GM23248 (cell line): ENCODE measurements around the gene PDE1A. TPM values are rescaled to one million over a fixed set of nuclear protein-coding genes. Genes with fewer than 3 reads are reported as not detected.
A peak's percentile ranks its signal among the peaks of the same experiment; 100 is the strongest.

Source experiments
- DNase-seq: peaks from one replicate; pipeline ENCODE4 v3.0.0-alpha.2; 2015
- H2AFZ ChIP-seq: fragments of 200-600 bp; sonication (generic); 2 replicates; pipeline ENCODE4 v1.6.1; 2016; ENCODE audit warnings: antibody characterized with exemption
- H3F3A ChIP-seq: fragments of 200-600 bp; sonication (generic); 2 replicates; pipeline ENCODE4 v1.6.1; 2016; ENCODE audit warnings: mild to moderate bottlenecking, antibody characterized with exemption, mixed run types; ENCODE audit not compliant: insufficient read depth
- H3K27ac ChIP-seq: fragments of 200-600 bp; sonication (generic); 2 replicates; pipeline ENCODE4 v1.5.1; 2016; ENCODE audit warnings: mild to moderate bottlenecking
- H3K27me3 ChIP-seq: fragments of 200-600 bp; sonication (generic); replicated peaks from 2 replicates; pipeline ENCODE4 v1.6.1; 2016; ENCODE audit warnings: mild to moderate bottlenecking; ENCODE audit not compliant: insufficient read depth
- H3K36me3 ChIP-seq: fragments of 200-600 bp; sonication (generic); 2 replicates; pipeline ENCODE4 v1.6.1; 2016; ENCODE audit warnings: low read depth, mild to moderate bottlenecking
- H3K4me1 ChIP-seq: fragments of 200-600 bp; sonication (generic); 2 replicates; pipeline ENCODE4 v1.6.1; 2016; ENCODE audit warnings: mild to moderate bottlenecking; ENCODE audit not compliant: insufficient read depth
- H3K4me2 ChIP-seq: fragments of 200-600 bp; sonication (generic); one replicate; pipeline ENCODE4 v1.6.1; 2016; ENCODE audit warnings: mild to moderate bottlenecking; ENCODE audit not compliant: unreplicated experiment
- H3K4me3 ChIP-seq: fragments of 200-600 bp; sonication (generic); 2 replicates; pipeline ENCODE4 v1.5.1; 2016; ENCODE audit warnings: mild to moderate bottlenecking
- H3K79me2 ChIP-seq: fragments of 200-600 bp; sonication (generic); 2 replicates; pipeline ENCODE4 v1.6.1; 2016; ENCODE audit warnings: mild to moderate bottlenecking; ENCODE audit not compliant: insufficient read depth
- H3K9ac ChIP-seq: fragments of 200-600 bp; sonication (generic); 2 replicates; pipeline ENCODE4 v1.6.1; 2016; ENCODE audit warnings: mild to moderate bottlenecking
- H3K9me2 ChIP-seq: fragments of 200-600 bp; sonication (generic); 2 replicates; pipeline ENCODE4 v1.6.1; 2016; ENCODE audit warnings: mixed run types, mild to moderate bottlenecking, moderate library complexity; ENCODE audit not compliant: insufficient read depth
- H3K9me3 ChIP-seq: fragments of 200-600 bp; sonication (generic); one replicate; pipeline ENCODE4 v1.6.1; 2017; ENCODE audit warnings: low read depth
- H4K20me1 ChIP-seq: fragments of 200-600 bp; sonication (generic); 2 replicates; pipeline ENCODE4 v1.6.0; 2016; ENCODE audit not compliant: insufficient read depth
- EZH2 ChIP-seq: fragments of 200-600 bp; sonication (generic); IDR thresholded peaks from 2 replicates; pipeline ENCODE4 v1.6.1; 2018; ENCODE audit warnings: antibody characterized with exemption, mild to moderate bottlenecking; ENCODE audit not compliant: insufficient read depth, poor library complexity, severe bottlenecking
- EZH2phosphoT487 ChIP-seq: fragments of 200-600 bp; sonication (generic); IDR thresholded peaks from 2 replicates; pipeline ENCODE4 v1.6.1; 2018; ENCODE audit warnings: antibody characterized with exemption, moderate library complexity, mild to moderate bottlenecking, low read depth; ENCODE audit not compliant: insufficient read depth
- WGBS, 2 experiments: methylation state at CpG; one replicate each; pipeline ENCODE4 v1.1.6; 2015 to 2017; ENCODE audit warnings: low lambda C conversion rate in 2 of 2, low coverage in 1 of 2; ENCODE audit errors: missing lambda C conversion rate in 2 of 2; 5-methylcytosine and 5-hydroxymethylcytosine counted together
- in situ Hi-C: fragments of 300-500 bp; cut with MboI; formaldehyde crosslinking; loops from 2 replicates; pipeline ENCODE4 v1.15.0; 2020
- polyA plus RNA-seq: library from polyadenylated mRNA; unstranded; fragments of >200 nt; fragmentation: Nextera tagmentation; extraction: Ambion mirVana; gene quantifications from 2 replicates; pipeline ENCODE4 v1.2.1, GENCODE V29; 2016
- total RNA-seq: library from RNA; depleted of rRNA; stranded (reverse); fragments of >200 nt; shearing (Covaris generic); gene quantifications from 2 replicates; pipeline ENCODE4 v1.2.3, GENCODE V29; 2014

The PDE1A gene
- total and polyA plus RNA-seq, 2 experiments from 2014 or later = 1.0 to 1.9 TPM

GRCh38 chr2:182116774-182117173 is 310.1 kb downstream of the PDE1A start:
- Histone ChIP-seq H3K4me2 (no peak overlapping the region), H3K9ac (no peak overlapping the region), H3K27me3 (0 out of 2 replicates have a peak, but pooled peaks cover 6% of the 10 kb centered on the region), H2AFZ (no peak overlapping the region), H3K79me2 (no peaks in the 10 kb centered on the region), H3K27ac (no peak overlapping the region), H3K9me3 (no peaks in the 10 kb centered on the region), H4K20me1 (no peaks in the 10 kb centered on the region), H3K36me3 (no peaks in the 10 kb centered on the region), H3K4me3 (no peak overlapping the region), H3K4me1 (no peaks in the 10 kb centered on the region), H3F3A (no peaks in the 10 kb centered on the region), H3K9me2 (no peaks in the 10 kb centered on the region)
- TF ChIP-seq EZH2 (no peak), EZH2phosphoT487 (no peak)
- in situ Hi-C loops = no loop called here
- DNase-seq = no peak
- WGBS, 2 experiments = 91% methylated on average over 2 of the region's 2 CpGs

- H3K9ac ChIP-seq = no peak overlapping the region
- TF ChIP-seq EZH2 (no peak), EZH2phosphoT487 (no peak)
- in situ Hi-C loops = no loop called here
Observed at GRCh38 chr2:182115258-182115657, 311.6 kb downstream of the PDE1A start.

GRCh38 chr2:182113334-182113733 is 313.5 kb downstream of the PDE1A start:
- H3K9me3 ChIP-seq = no peaks in the 10 kb centered on the region
- H3K79me2 ChIP-seq = no peaks in the 10 kb centered on the region
- 0 out of 2 replicates have a peak, but pooled peaks cover 6% of the 10 kb centered on the region for H3K27me3 ChIP-seq
- no peaks in the 10 kb centered on the region for H3F3A ChIP-seq
- DNase-seq = no peak
- TF ChIP-seq EZH2phosphoT487 = no peak
- TF ChIP-seq EZH2 = no peak
- H3K4me1 ChIP-seq = no peaks in the 10 kb centered on the region
- H3K36me3 ChIP-seq = no peaks in the 10 kb centered on the region
- H3K27ac ChIP-seq = no peak overlapping the region
- no peaks in the 10 kb centered on the region for H3K9me2 ChIP-seq
- no peak overlapping the region for H2AFZ ChIP-seq
- H3K9ac ChIP-seq = no peak overlapping the region
- no peak overlapping the region for H3K4me3 ChIP-seq
- no peaks in the 10 kb centered on the region for H4K20me1 ChIP-seq
- 36 to 45% methylated on average over 3 of the region's 3 CpGs for WGBS, 2 experiments
- H3K4me2 ChIP-seq = no peak overlapping the region
- in situ Hi-C loops = no loop called here

More at GRCh38 chr2:182115258-182115657, 311.6 kb downstream of the PDE1A start:
- Histone ChIP-seq H3K4me1 (no peaks in the 10 kb centered on the region), H3K4me3 (no peak overlapping the region), H3K27me3 (0 out of 2 replicates have a peak, but pooled peaks cover 6% of the 10 kb centered on the region), H3K9me3 (no peaks in the 10 kb centered on the region), H4K20me1 (no peaks in the 10 kb centered on the region), H3K36me3 (no peaks in the 10 kb centered on the region), H3K9me2 (no peaks in the 10 kb centered on the region), H3K79me2 (no peaks in the 10 kb centered on the region), H3F3A (no peaks in the 10 kb centered on the region), H2AFZ (no peak overlapping the region), H3K4me2 (no peak overlapping the region), H3K27ac (no peak overlapping the region)
- DNase-seq = no peak

- Histone ChIP-seq H3K27ac (no peak overlapping the region), H3K4me3 (no peak overlapping the region), H3K36me3 (no peaks in the 10 kb centered on the region), H3K4me2 (no peak overlapping the region), H2AFZ (no peak overlapping the region), H3F3A (no peaks in the 10 kb centered on the region), H3K9me3 (no peaks in the 10 kb centered on the region), H3K79me2 (no peaks in the 10 kb centered on the region), H4K20me1 (no peaks in the 10 kb centered on the region), H3K9ac (no peak overlapping the region), H3K27me3 (0 out of 2 replicates have a peak, but pooled peaks cover 6% of the 10 kb centered on the region), H3K4me1 (no peaks in the 10 kb centered on the region), H3K9me2 (no peaks in the 10 kb centered on the region)
- WGBS, 2 experiments = 23 to 43% methylated on average over 1 of the region's 1 CpG
- no peak for TF ChIP-seq EZH2
- no peak for DNase-seq
- in situ Hi-C loops = no loop called here
Observed at GRCh38 chr2:182110347-182110746, 316.5 kb downstream of the PDE1A start.

- DNase-seq = peak; percentile 19
- WGBS, 2 experiments = 41 to 51% methylated on average over 5 of the region's 5 CpGs
- H3K4me2 ChIP-seq = no peak overlapping the region
Observed at GRCh38 chr2:182103526-182103925, 323.3 kb downstream of the PDE1A start.

More at GRCh38 chr2:182103526-182103925, 323.3 kb downstream of the PDE1A start:
- Histone ChIP-seq H2AFZ (0 out of 2 replicates have a peak overlapping the region, but pooled peaks have one; percentile 61), H3K4me3 (no peak overlapping the region), H3K36me3 (no peaks in the 10 kb centered on the region), H3K27me3 (no peaks in the 10 kb centered on the region), H3F3A (no peaks in the 10 kb centered on the region), H3K9ac (no peak overlapping the region), H3K79me2 (no peaks in the 10 kb centered on the region), H3K27ac (no peak overlapping the region), H4K20me1 (no peaks in the 10 kb centered on the region), H3K9me2 (0 out of 2 replicates have a peak, but pooled peaks cover 5% of the 10 kb centered on the region), H3K4me1 (no peaks in the 10 kb centered on the region), H3K9me3 (no peaks in the 10 kb centered on the region)
- in situ Hi-C loops = no loop called here
- TF ChIP-seq EZH2 (no peak), EZH2phosphoT487 (no peak)
